ENCODE data around the gene PRR15L. TPM values are rescaled to one million over a fixed set of nuclear protein-coding genes. Genes with fewer than 3 reads are reported as not detected.
"Not testable (repeated sequence)": the region's sequence is repeated elsewhere in the genome, so short reads cannot be mapped to it uniquely, and the experiment has no call there.

The PRR15L gene
- total RNA-seq, 2 experiments from 2014 or later: not detected

- POLR2A ChIA-PET: no interaction called here
- CTCF ChIA-PET: interaction anchor here (0.6 to 6.7 kb wide), 13 partner anchors 9 to 134 kb away, joined by 3 to 104 read pairs (median 5); partner anchors contain the start of genes CDK5RAP3, PRR15L, SCRN2 and SP2
These were observed 8.9 kb downstream of the PRR15L start for GRCh38 chr17:47948706-47949196.

DNA sequence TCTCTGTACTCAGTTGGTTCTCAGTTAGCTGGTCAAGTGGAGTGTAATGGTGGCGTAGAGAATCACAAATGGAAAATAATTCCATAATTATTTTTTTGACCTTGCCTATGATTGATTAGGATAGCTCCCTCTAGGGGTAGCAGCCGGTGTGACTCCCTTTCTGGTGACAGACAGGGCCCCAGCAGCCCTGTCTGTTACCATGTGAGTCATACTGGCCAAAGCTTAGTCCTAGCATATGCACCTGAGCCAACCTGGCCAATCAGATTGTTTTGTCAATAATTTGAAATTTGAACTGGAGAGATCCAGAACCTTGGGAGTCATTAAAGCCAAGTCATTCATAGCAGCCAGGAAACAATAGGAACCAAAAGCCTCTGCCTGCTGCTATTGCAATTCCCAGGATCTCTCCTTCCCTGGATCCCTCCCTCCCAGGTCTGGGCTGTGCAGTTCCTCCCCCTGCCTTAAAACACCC, 10.7 kb downstream of the PRR15L start:
- ChIA-PET CTCF (interaction anchor here (0.6 to 6.7 kb wide), 15 partner anchors 8 to 1730 kb away, joined by 3 to 104 read pairs (median 4); partner anchors contain the start of genes CDK5RAP3 and PRR15L), POLR2A (interaction anchor here (0.7 to 1.4 kb wide), 2 partner anchors 24 to 51 kb away, joined by 3 to 6 read pairs; partner anchors contain the start of gene CDK5RAP3)

DNA sequence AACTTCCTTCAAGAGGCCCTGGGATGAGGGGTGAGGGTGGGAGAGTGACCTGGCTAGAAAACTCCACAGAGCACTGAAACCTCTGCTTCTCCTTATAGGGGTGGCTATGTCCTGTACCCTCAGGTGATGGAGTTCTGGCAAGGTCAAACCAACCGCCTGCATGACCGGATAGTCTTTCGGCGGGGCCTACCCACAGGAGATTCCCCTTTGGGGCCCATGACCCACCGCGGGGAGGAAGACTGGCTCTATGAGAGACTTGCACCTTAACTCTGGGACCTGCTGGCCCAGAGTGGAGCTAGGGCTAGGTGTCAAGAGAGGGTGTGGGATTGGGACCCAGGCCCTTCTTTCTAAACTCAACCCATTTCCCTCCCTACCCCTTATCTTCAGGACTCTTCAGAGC, 11.2 kb downstream of the PRR15L start:
- ChIA-PET CTCF (interaction anchor here (0.6 to 6.7 kb wide), 15 partner anchors 8 to 1731 kb away, joined by 3 to 104 read pairs (median 4); partner anchors contain the start of genes CDK5RAP3 and PRR15L), POLR2A (interaction anchor here (0.7 to 1.4 kb wide), 2 partner anchors 24 to 51 kb away, joined by 3 to 6 read pairs; partner anchors contain the start of gene CDK5RAP3)

- POLR2A ChIA-PET: interaction anchor here (0.7 to 1.4 kb wide), 2 partner anchors 50 to 296 kb away, joined by 3 to 4 read pairs; partner anchors contain the start of genes KPNB1 and SP2
- CTCF ChIA-PET: interaction anchor here (0.6 to 6.7 kb wide), 10 partner anchors 7 to 1731 kb away, joined by 3 to 104 read pairs (median 8); partner anchors contain the start of gene CDK5RAP3
These were observed 11.9 kb downstream of the PRR15L start for GRCh38 chr17:47945529-47946508.

GRCh38 chr17:47945080-47945479, 12.6 kb downstream of the PRR15L start:
- CTCF ChIA-PET: interaction anchor here (0.8 to 4.7 kb wide), 6 partner anchors 10 to 73 kb away, joined by 3 to 26 read pairs (median 10); partner anchors contain the start of gene CDK5RAP3
- POLR2A ChIA-PET: interaction anchor here (0.7 to 1.4 kb wide), 2 partner anchors 49 to 296 kb away, joined by 3 to 4 read pairs; partner anchors contain the start of genes KPNB1 and SP2

DNA sequence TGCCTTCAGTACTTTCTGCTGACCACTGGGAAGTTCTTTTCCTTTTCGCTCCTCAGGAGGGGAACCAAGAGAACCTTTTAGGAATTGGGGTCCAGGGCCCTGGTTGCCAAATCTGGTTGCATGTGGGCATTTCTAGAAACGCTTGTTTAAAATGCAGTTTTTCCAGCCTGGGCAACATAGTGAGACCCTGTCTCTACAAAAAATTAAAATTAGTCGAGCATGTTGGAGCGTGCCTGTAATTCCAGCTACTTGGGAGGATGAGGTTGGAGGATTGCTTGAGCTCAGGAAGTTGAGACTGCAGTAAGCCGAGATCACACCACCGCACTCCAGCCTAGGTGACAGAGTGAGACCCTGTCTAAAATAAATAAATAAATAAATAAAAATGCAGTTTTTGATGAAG, 15.1 kb downstream of the PRR15L start:
- POLR2A ChIA-PET: no interaction called here

GRCh38 chr17:47942096-47942510, 15.6 kb downstream of the PRR15L start:
- ChIA-PET POLR2A (interaction anchor here (0.7 kb wide), 1 partner anchor 46 kb away, joined by 3 read pairs; the partner anchor contains the start of gene SP2), CTCF (interaction anchor here (1.4 to 4.7 kb wide), 2 partner anchors 8 to 29 kb away, joined by 3 to 26 read pairs; partner anchors contain the start of gene CDK5RAP3)

More for the DNA sequence above, 15.1 kb downstream of the PRR15L start:
- CTCF ChIA-PET: interaction anchor here (4.7 kb wide), 1 partner anchor 29 kb away, joined by 26 read pairs; the partner anchor contains the start of gene CDK5RAP3

GRCh38 chr17:47941246-47942095, 16.2 kb downstream of the PRR15L start, which contains the start of gene PNPO:
PNPO (plus strand) TSS chr17:47941571; CDS start chr17:47941676, 105 bp downstream.
- ChIA-PET CTCF (interaction anchor here (0.5 to 4.7 kb wide), 6 partner anchors 9 to 132 kb away, joined by 3 to 26 read pairs (median 4); partner anchors contain the start of genes CDK5RAP3 and SP2), POLR2A (interaction anchor here (0.6 to 0.7 kb wide), 3 partner anchors 29 to 1379 kb away, joined by 3 read pairs; partner anchors contain the start of genes CDK5RAP3 and SP2)

GRCh38 chr17:47937941-47938340, 19.7 kb downstream of the PRR15L start:
- POLR2A ChIA-PET: interaction anchor here (0.6 to 0.7 kb wide), 2 partner anchors 26 to 128 kb away, joined by 3 to 10 read pairs; no protein-coding TSS in a partner anchor
- CTCF ChIA-PET: interaction anchor here (0.9 to 1.5 kb wide), 4 partner anchors 9 to 20 kb away, joined by 3 to 7 read pairs (median 4); no protein-coding TSS in a partner anchor

DNA sequence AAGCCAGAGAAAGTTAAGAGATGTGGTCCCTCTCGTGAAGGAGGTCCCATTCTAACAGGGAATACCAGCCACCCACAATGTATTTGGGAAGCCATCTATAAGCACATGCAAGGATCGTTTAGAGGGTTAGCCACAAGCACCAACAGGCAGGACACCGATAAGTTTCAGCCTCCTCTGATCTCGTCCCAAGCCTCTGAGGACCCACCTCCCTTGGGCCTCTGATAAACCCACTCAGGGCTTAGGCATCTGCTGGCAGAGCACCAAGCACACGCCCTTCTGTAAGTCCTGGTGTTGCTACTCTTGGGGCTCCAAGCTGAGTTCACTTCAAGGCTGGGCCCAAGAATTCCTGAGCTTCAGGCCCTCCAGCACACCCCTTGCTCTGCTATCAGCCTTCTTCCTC, 21.7 kb downstream of the PRR15L start:
- ChIA-PET POLR2A (no interaction called here), CTCF (interaction anchor here (0.5 to 4.8 kb wide), 3 partner anchors 10 to 64 kb away, joined by 3 to 19 read pairs (median 3); no protein-coding TSS in a partner anchor)

- POLR2A ChIA-PET: not testable (repeated sequence)
- CTCF ChIA-PET: interaction anchor here (4.8 kb wide), 1 partner anchor 11 kb away, joined by 19 read pairs; no protein-coding TSS in a partner anchor
These were observed 22.2 kb downstream of the PRR15L start for GRCh38 chr17:47935468-47935867.

GRCh38 chr17:47934856-47935255, 22.8 kb downstream of the PRR15L start:
- POLR2A ChIA-PET: no interaction called here
- CTCF ChIA-PET: interaction anchor here (4.8 kb wide), 1 partner anchor 11 kb away, joined by 19 read pairs; no protein-coding TSS in a partner anchor

DNA sequence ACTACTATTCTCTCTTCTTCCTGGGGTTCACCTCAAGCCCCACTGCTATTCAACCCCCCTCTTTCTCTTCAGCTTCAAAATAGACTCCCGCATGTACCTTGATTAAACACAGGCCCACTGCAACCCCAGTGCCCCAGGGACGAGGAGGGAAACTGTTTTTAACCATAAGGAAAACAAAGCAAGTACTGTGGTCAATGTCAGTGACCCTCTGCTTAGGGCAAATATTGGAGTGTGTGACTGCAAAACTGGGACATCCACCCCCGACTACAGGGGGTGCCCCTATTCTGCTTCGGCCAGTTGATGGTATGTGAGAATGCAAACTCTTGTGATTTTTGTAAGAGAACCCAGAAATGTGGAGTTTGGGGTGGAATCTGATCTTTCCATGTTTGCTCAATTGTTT, 25.8 kb downstream of the PRR15L start:
- ChIA-PET CTCF (interaction anchor here (0.9 to 4.8 kb wide), 2 partner anchors 14 to 41 kb away, joined by 3 to 19 read pairs; no protein-coding TSS in a partner anchor), POLR2A (no interaction called here)

- ChIA-PET POLR2A (no interaction called here), CTCF (interaction anchor here (1.5 kb wide), 1 partner anchor 20 kb away, joined by 5 read pairs; no protein-coding TSS in a partner anchor)
These were observed 28.3 kb downstream of the PRR15L start for GRCh38 chr17:47929218-47930000.

DNA sequence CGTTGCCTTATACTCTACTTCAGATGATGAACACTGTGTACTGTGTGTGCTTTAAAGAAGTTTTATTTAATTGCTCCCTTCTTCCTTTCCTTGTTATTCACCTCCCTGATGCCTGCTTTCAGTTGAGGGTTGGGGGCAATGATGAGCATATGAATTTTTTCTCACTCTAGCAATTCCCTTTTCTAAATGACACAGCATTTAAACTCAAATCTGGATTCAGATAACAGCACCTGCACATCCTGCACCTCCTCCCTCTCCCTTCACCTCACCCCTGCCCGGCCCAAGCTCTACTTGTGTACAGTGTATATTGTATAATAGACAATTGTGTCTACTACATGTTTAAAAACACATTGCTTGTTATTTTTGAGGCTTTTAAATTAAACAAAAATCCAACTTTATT, 29.3 kb downstream of the PRR15L start:
- CTCF ChIA-PET: interaction anchor here (0.9 kb wide), 1 partner anchor 36 kb away, joined by 3 read pairs; no protein-coding TSS in a partner anchor
- POLR2A ChIA-PET: no interaction called here

- ChIA-PET CTCF (interaction anchor here (0.9 to 1.0 kb wide), 2 partner anchors 10 to 36 kb away, joined by 3 read pairs; no protein-coding TSS in a partner anchor), POLR2A (interaction anchor here (0.7 kb wide), 1 partner anchor 14 kb away, joined by 6 read pairs; no protein-coding TSS in a partner anchor)
These were observed 29.8 kb downstream of the PRR15L start for GRCh38 chr17:47927821-47928400.
